Thoracic aorta (tissue), 2 donors: ENCODE data around the gene EMC6. TPM values are rescaled to one million over a fixed set of nuclear protein-coding genes. Genes with fewer than 3 reads are reported as not detected.

Source experiments
- ATAC-seq: fragments of 150-250 bp; one replicate; pipeline ENCODE4 v1.8.0; 2017; ENCODE audit warnings: low read depth; ENCODE audit not compliant: insufficient number of reproducible peaks, low FRiP score
- DNase-seq: peaks from one replicate; pipeline ENCODE4 v3.0.0-alpha.2; 2020; ENCODE audit warnings: low spot score
- H3K27ac ChIP-seq, 2 donors: fragments of 200-600 bp; sonication (generic); 1 replicate in 1 of 2; 2 replicates in 1 of 2; pipeline ENCODE4 v1.5.1; 2016; ENCODE audit warnings: mild to moderate bottlenecking in 2 of 2, moderate library complexity in 2 of 2
- H3K27me3 ChIP-seq: fragments of 200-600 bp; sonication (generic); replicated peaks from 2 replicates; pipeline ENCODE4 v1.6.0; 2016; ENCODE audit warnings: mild to moderate bottlenecking; ENCODE audit not compliant: insufficient read depth
- H3K36me3 ChIP-seq: fragments of 200-600 bp; sonication (generic); one replicate; pipeline ENCODE4 v1.5.1; 2016
- H3K4me1 ChIP-seq, 2 donors: fragments of 200-600 bp; sonication (generic); 1 replicate in 1 of 2; 2 replicates in 1 of 2; pipeline versions ENCODE4 v1.5.1 to v1.6.0; 2016; ENCODE audit warnings: low read depth in 2 of 2, mild to moderate bottlenecking in 1 of 2; ENCODE audit not compliant: control insufficient read depth in 1 of 2
- H3K4me3 ChIP-seq: fragments of 200-600 bp; sonication (generic); 2 replicates; pipeline ENCODE4 v1.5.1; 2016; ENCODE audit warnings: mild to moderate bottlenecking
- H3K9me3 ChIP-seq: fragments of 200-600 bp; sonication (generic); 2 replicates; pipeline ENCODE4 v1.5.1; 2016
- total RNA-seq, 2 donors: library from RNA; depleted of rRNA; stranded (reverse); fragments of >200 nt; gene quantifications; one replicate each; pipeline versions ENCODE4 v1.1.0 to v1.2.3, GENCODE V29; 2016
- TF ChIP-seq, protein P1 (sequence below): fragments of 200-600 bp; sonication (generic); IDR thresholded peaks from one replicate; pipeline ENCODE4 v1.5.1; 2019; ENCODE audit warnings: antibody characterized with exemption

Gene EMC6
- 10 to 100 TPM; 10.8 to 17.6 TPM for total RNA-seq

GRCh38 chr17:3668279-3669084 is at the start of gene EMC6, which contains the start of gene TAX1BP3:
TSS of gene EMC6 (plus strand) at chr17:3668812. CDS start at chr17:3669147, 335 bp downstream.
TSS of gene TAX1BP3 (minus strand) at chr17:3668578. CDS start at chr17:3668526, 52 bp downstream.
- Histone ChIP-seq H3K36me3 (peaks cover 14% of the 10 kb centered on the region), H3K27me3 (no peaks in the 10 kb centered on the region), H3K4me1 (peaks cover 20 to 41% of the 10 kb centered on the region in 2 donors), H3K4me3 (peak within 1 kb of the TSS; percentile 86), H3K9me3 (no peaks in the 10 kb centered on the region), H3K27ac (peak within 1 kb of the TSS; percentile 97)
- ATAC-seq (peak; percentile 97), DNase-seq (peak; percentile 94)
- TF ChIP-seq, protein P1, sequence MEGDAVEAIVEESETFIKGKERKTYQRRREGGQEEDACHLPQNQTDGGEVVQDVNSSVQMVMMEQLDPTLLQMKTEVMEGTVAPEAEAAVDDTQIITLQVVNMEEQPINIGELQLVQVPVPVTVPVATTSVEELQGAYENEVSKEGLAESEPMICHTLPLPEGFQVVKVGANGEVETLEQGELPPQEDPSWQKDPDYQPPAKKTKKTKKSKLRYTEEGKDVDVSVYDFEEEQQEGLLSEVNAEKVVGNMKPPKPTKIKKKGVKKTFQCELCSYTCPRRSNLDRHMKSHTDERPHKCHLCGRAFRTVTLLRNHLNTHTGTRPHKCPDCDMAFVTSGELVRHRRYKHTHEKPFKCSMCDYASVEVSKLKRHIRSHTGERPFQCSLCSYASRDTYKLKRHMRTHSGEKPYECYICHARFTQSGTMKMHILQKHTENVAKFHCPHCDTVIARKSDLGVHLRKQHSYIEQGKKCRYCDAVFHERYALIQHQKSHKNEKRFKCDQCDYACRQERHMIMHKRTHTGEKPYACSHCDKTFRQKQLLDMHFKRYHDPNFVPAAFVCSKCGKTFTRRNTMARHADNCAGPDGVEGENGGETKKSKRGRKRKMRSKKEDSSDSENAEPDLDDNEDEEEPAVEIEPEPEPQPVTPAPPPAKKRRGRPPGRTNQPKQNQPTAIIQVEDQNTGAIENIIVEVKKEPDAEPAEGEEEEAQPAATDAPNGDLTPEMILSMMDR: no peak

GRCh38 chr17:3621146-3621720 is 47.4 kb upstream of the EMC6 start:
- Histone ChIP-seq H3K4me1 (no peaks in the 10 kb centered on the region), H3K4me3 (no peak overlapping the region), H3K27ac (no peak overlapping the region), H3K36me3 (peaks cover 36% of the 10 kb centered on the region), H3K27me3 (no peaks in the 10 kb centered on the region), H3K9me3 (no peaks in the 10 kb centered on the region)
- DNase-seq (no peak), ATAC-seq (no peak)
- TF ChIP-seq, protein P1: no peak

DNA sequence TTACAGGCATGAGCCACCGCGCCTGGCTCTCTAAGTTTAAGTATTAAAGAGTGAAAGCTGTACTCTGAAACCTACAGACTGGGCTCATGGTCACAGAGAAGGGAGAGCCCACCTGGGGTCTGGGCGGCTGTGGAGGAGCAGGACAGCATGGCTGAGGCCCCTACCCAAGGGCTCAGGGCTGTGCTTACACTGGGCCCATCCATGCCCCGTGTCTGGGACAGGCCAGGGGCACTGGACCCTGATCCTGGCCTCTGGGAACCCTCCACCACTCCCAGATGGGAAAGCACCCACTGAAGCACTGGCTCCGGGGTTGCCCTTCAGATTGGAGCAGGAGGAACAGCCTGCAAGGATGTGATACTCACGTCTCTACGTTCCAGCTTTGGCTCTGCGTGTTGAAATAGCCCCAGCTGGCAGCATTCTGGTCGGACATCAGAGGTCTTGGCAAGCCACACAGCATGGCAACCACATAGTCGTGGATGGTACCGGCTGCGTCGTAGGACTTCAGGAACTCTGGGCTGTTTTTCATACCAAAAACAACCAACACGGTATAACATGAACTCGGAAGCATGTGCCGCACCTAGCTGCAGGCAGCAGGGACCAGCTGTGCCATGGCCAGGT is 45.5 kb upstream of the EMC6 start:
- no peak overlapping the region for H3K4me3 ChIP-seq
- H3K36me3 ChIP-seq: peaks cover 34% of the 10 kb centered on the region
- H3K9me3 ChIP-seq: no peaks in the 10 kb centered on the region
- TF ChIP-seq, protein P1: no peak
- ATAC-seq (no peak), DNase-seq (no peak)
- H3K4me1 ChIP-seq: no peaks in the 10 kb centered on the region
- no peaks in the 10 kb centered on the region for H3K27me3 ChIP-seq
- no peak overlapping the region for H3K27ac ChIP-seq

GRCh38 chr17:3626831-3627768 is 41.5 kb upstream of the EMC6 start:
- TF ChIP-seq, protein P1: no peak
- H3K4me3 ChIP-seq: no peak overlapping the region
- H3K36me3 ChIP-seq: peaks cover 37% of the 10 kb centered on the region
- no peak overlapping the region for H3K27ac ChIP-seq
- no peaks in the 10 kb centered on the region for H3K9me3 ChIP-seq
- H3K4me1 ChIP-seq: no peaks in the 10 kb centered on the region
- no peak for DNase-seq
- ATAC-seq: no peak
- H3K27me3 ChIP-seq: no peaks in the 10 kb centered on the region
